ENCODE results near the gene MRPL2. TPM values are rescaled to one million over a fixed set of nuclear protein-coding genes. Genes with fewer than 3 reads are reported as not detected.

MRPL2 gene
- total and polyA plus RNA-seq, 2 of the 8 experiments (the other 6 are each of a cell fraction or from before 2014, with no cell fraction given) = 58.7 to 99.9 TPM

DNA sequence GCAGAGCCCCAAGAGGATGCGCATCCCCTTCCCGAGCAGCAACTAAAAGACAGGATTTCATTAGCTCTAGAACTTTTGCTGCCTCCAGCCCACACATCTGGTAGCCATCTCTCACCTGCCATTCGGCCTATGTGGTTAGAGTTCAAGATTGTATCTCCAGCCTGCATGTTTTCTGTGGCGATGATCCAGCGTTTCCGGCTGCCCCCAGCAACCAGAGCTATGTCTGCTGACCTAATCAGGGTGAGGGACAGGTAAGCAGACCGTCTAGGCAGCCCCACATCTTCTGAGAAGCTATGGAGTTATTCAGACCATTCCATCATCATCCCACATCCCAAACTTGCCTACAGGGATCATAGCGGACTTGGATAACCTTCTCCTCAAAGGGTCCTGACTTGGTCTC, 3.3 kb downstream of the MRPL2 start:
- POLR2A ChIA-PET (ENCODE audit: partially characterized antibody) = interaction anchor here (1.0 to 29.7 kb wide), 8 partner anchors 10 to 116 kb away, joined by 3 to 584 read pairs (median 14); partner anchors contain the start of genes KLHDC3, MEA1, PTK7 and RRP36
- Histone ChIP-seq H2BK20ac (ENCODE audit: low read length) (no peak overlapping the region), H3K36me3 (ENCODE audit: control insufficient read depth in 2 of 4, insufficient read depth in 4 of 4, low read length in 3 of 4) (peaks cover 3 to 16% (median 11%) of the 10 kb centered on the region in 4 experiments; a peak in 6 of 8 replicates), H2BK15ac (ENCODE audit: low read length) (no peak overlapping the region), H4K91ac (replicated peaks; ENCODE audit: insufficient read length, low read length) (no peak overlapping the region), H3K27me3 (replicated peaks in 1 of 4; ENCODE audit: control insufficient read depth in 3 of 4, extremely low read depth in 1 of 4, insufficient read depth in 3 of 4, low read length in 3 of 4) (no peaks in the 10 kb centered on the region), H3K4me3 (ENCODE audit: extremely low read depth in 1 of 4, insufficient read depth in 2 of 4, low read depth in 3 of 4, low read length in 4 of 4) (no peak overlapping the region), H4K5ac (ENCODE audit: insufficient read length, low read depth, low read length) (no peak overlapping the region), H3K23me2 (ENCODE audit: low read depth, low read length) (peaks cover 17% of the 10 kb centered on the region), H2BK5ac (ENCODE audit: low read depth, low read length) (no peak overlapping the region; the same call in 1 of the 2 replicates), H2AFZ (ENCODE audit: low read length) (no peak overlapping the region), H2AK5ac (ENCODE audit: low read depth, low read length) (no peak overlapping the region), H3K56ac (replicated peaks; ENCODE audit: insufficient read length, low read depth, low read length) (no peak overlapping the region), H3K79me1 (ENCODE audit: low read depth, low read length) (peaks cover 15% of the 10 kb centered on the region), H3K23ac (ENCODE audit: insufficient read length) (no peak overlapping the region), H3K4me1 (replicated peaks in 1 of 4; ENCODE audit: control insufficient read depth in 3 of 4, insufficient read depth in 4 of 4, low read length in 3 of 4) (peaks cover 4 to 20% (median 10%) of the 10 kb centered on the region in 4 experiments; a peak in 6 of 7 replicates), H3K14ac (ENCODE audit: insufficient read length) (no peak overlapping the region), H3K27ac (ENCODE audit: low read depth, low read length) (no peak overlapping the region), H3K79me2 (ENCODE audit: control insufficient read depth in 1 of 2, insufficient read depth in 2 of 2, low read length in 2 of 2) (peaks cover 6 to 16% of the 10 kb centered on the region in 2 experiments; a peak in 3 of 4 replicates), H3K9ac (replicated peaks in 1 of 4; ENCODE audit: extremely low read depth in 1 of 4, low read depth in 3 of 4, low read length in 3 of 4) (no peak overlapping the region), H2BK12ac (ENCODE audit: low read depth, low read length) (no peak overlapping the region), H3K4ac (replicated peaks; ENCODE audit: insufficient read length, low read depth, low read length) (no peak overlapping the region), H4K20me1 (replicated peaks in 1 of 2; ENCODE audit: control insufficient read depth in 1 of 2, insufficient read depth in 2 of 2, low read length in 2 of 2) (no peaks in the 10 kb centered on the region), H3K18ac (ENCODE audit: extremely low read depth, low read length) (no peak overlapping the region), H3K9me3 (ENCODE audit: insufficient read depth in 2 of 2, low read depth in 1 of 2, low read length in 1 of 2) (no peaks in the 10 kb centered on the region), H4K8ac (ENCODE audit: extremely low read depth, insufficient read depth, low read length) (no peak overlapping the region), H3K4me2 (ENCODE audit: insufficient read depth in 1 of 2, low read depth in 2 of 2, low read length in 2 of 2) (no peak overlapping the region), H2BK120ac (replicated peaks; ENCODE audit: low read depth, low read length) (no peak overlapping the region)
- no peak for DNase-seq (ENCODE audit: low read depth in 1 of 2, low spot score in 2 of 2)
- FAIRE-seq = no peak
- CTCF ChIA-PET (ENCODE audit: partially characterized antibody) = interaction anchor here (0.7 to 3.0 kb wide), 6 partner anchors 14 to 92 kb away, joined by 3 to 18 read pairs (median 4); no protein-coding TSS in a partner anchor
- WGBS, 2 experiments (ENCODE audit: extremely low coverage in 1 of 2, insufficient coverage in 1 of 2, insufficient read length in 1 of 2, insufficient replicate concordance in 2 of 2, low coverage in 1 of 2, low lambda C conversion rate in 2 of 2, missing lambda C conversion rate in 1 of 2) = 90% methylated on average over 8 of the region's 8 CpGs; no CpG with 5 or more reads in 1 of the 2 experiments
- TF ChIP-seq RNF2 (IDR thresholded peaks at IDR 0.05; ENCODE audit: borderline replicate concordance, low read depth, low read length, missing control alignments, poor library complexity, severe bottlenecking) = no peak
- TF ChIP-seq CBX5 (IDR thresholded peaks at IDR 0.05; ENCODE audit: low read depth, low read length) = no peak
- no peak for TF ChIP-seq JUND (IDR thresholded peaks at IDR 0.05; ENCODE audit: low read length)
- TF ChIP-seq SIRT6 (IDR thresholded peaks at IDR 0.05; ENCODE audit: low read length) = no peak
- TF ChIP-seq, protein P1, sequence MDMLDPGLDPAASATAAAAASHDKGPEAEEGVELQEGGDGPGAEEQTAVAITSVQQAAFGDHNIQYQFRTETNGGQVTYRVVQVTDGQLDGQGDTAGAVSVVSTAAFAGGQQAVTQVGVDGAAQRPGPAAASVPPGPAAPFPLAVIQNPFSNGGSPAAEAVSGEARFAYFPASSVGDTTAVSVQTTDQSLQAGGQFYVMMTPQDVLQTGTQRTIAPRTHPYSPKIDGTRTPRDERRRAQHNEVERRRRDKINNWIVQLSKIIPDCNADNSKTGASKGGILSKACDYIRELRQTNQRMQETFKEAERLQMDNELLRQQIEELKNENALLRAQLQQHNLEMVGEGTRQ (IDR thresholded peaks at IDR 0.05; ENCODE audit: low read length) = no peak
- TF ChIP-seq, protein P2, sequence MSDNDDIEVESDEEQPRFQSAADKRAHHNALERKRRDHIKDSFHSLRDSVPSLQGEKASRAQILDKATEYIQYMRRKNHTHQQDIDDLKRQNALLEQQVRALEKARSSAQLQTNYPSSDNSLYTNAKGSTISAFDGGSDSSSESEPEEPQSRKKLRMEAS (IDR thresholded peaks at IDR 0.05) = no peak
- TF ChIP-seq CTBP2 (IDR thresholded peaks at IDR 0.05; ENCODE audit: borderline replicate concordance, insufficient read depth, insufficient read length, low read length) = no peak
- TF ChIP-seq SP1 (IDR thresholded peaks at IDR 0.05; ENCODE audit: low read depth, low read length) = no peak
- no peak for TF ChIP-seq RAD21 (IDR thresholded peaks at IDR 0.05 in 1 of 2, conservative IDR thresholded peaks at IDR 0.05 in 1 of 2; ENCODE audit: low read depth in 2 of 2, low read length in 2 of 2)
- TF ChIP-seq E2F6 (IDR thresholded peaks at IDR 0.05) = no peak
- TF ChIP-seq ZNF274 (IDR thresholded peaks at IDR 0.05; ENCODE audit: borderline replicate concordance, extremely low read depth, low read length) = no peak
